ENCODE data around the gene PPHLN1. TPM values are rescaled to one million over a fixed set of nuclear protein-coding genes. Genes with fewer than 3 reads are reported as not detected.
A peak's percentile ranks its signal among the peaks of the same experiment; 100 is the strongest.

PPHLN1 gene
- total and polyA plus RNA-seq, 2 donors (not counting 1 experiment from before 2014, with no cell fraction given), result 47.6 to 91.4 TPM

- Histone ChIP-seq H2AFZ (ENCODE audit: low read length) (no peak overlapping the region), H4K20me1 (ENCODE audit: control insufficient read depth, extremely low read depth, insufficient read depth, low read length) (no peaks in the 10 kb centered on the region), H3K4me3 (replicated peaks in 1 of 4; ENCODE audit: control extremely low read depth in 1 of 4, insufficient read depth in 1 of 4, low read depth in 3 of 4, low read length in 4 of 4) (no peak overlapping the region), H3K27me3 (ENCODE audit: control insufficient read depth, insufficient read depth, low read length) (no peaks in the 10 kb centered on the region), H3K4me1 (ENCODE audit: control insufficient read depth, extremely low read depth, insufficient read depth, low read length) (peaks cover 9% of the 10 kb centered on the region), H3K36me3 (ENCODE audit: control insufficient read depth, insufficient read depth, low read length) (no peaks in the 10 kb centered on the region), H3K4me2 (ENCODE audit: extremely low read depth, insufficient read depth, low read length) (no peak overlapping the region), H3K9me3 (ENCODE audit: control insufficient read depth, insufficient read depth, low read depth, low read length) (no peaks in the 10 kb centered on the region), H3K9ac (ENCODE audit: insufficient read depth, low read length) (no peak overlapping the region), H3K79me2 (ENCODE audit: control insufficient read depth, insufficient read depth, low read length) (peaks cover 8% of the 10 kb centered on the region), H3K27ac (ENCODE audit: insufficient read depth, low read length) (no peak overlapping the region)
- TF ChIP-seq EZH2 (IDR thresholded peaks at IDR 0.05; ENCODE audit: low read length, missing control alignments), result no peak
- TF ChIP-seq, protein P1, sequence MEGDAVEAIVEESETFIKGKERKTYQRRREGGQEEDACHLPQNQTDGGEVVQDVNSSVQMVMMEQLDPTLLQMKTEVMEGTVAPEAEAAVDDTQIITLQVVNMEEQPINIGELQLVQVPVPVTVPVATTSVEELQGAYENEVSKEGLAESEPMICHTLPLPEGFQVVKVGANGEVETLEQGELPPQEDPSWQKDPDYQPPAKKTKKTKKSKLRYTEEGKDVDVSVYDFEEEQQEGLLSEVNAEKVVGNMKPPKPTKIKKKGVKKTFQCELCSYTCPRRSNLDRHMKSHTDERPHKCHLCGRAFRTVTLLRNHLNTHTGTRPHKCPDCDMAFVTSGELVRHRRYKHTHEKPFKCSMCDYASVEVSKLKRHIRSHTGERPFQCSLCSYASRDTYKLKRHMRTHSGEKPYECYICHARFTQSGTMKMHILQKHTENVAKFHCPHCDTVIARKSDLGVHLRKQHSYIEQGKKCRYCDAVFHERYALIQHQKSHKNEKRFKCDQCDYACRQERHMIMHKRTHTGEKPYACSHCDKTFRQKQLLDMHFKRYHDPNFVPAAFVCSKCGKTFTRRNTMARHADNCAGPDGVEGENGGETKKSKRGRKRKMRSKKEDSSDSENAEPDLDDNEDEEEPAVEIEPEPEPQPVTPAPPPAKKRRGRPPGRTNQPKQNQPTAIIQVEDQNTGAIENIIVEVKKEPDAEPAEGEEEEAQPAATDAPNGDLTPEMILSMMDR (conservative IDR thresholded peaks at IDR 0.05 in 1 of 2, IDR thresholded peaks at IDR 0.05 in 1 of 2; ENCODE audit: low read depth in 1 of 2, low read length in 2 of 2), result no peak
- DNase-seq (ENCODE audit: low read depth in 2 of 2), result peak; percentile 65 to 72
These were observed 147.2 kb downstream of the PPHLN1 start for GRCh38 chr12:42473130-42473529.

GRCh38 chr12:42473561-42473960 is 147.6 kb downstream of the PPHLN1 start:
- H3K4me2 ChIP-seq (ENCODE audit: extremely low read depth, insufficient read depth, low read length), result no peak overlapping the region
- TF ChIP-seq EZH2 (IDR thresholded peaks at IDR 0.05; ENCODE audit: low read length, missing control alignments), result no peak
- TF ChIP-seq, protein P1 (conservative IDR thresholded peaks at IDR 0.05 in 1 of 2, IDR thresholded peaks at IDR 0.05 in 1 of 2; ENCODE audit: low read depth in 1 of 2, low read length in 2 of 2), result no peak
- no peaks in the 10 kb centered on the region for H4K20me1 ChIP-seq (ENCODE audit: control insufficient read depth, extremely low read depth, insufficient read depth, low read length)
- no peaks in the 10 kb centered on the region for H3K27me3 ChIP-seq (ENCODE audit: control insufficient read depth, insufficient read depth, low read length)
- H3K4me3 ChIP-seq (replicated peaks in 1 of 4; ENCODE audit: control extremely low read depth in 1 of 4, insufficient read depth in 1 of 4, low read depth in 3 of 4, low read length in 4 of 4), result no peak overlapping the region
- no peaks in the 10 kb centered on the region for H3K9me3 ChIP-seq (ENCODE audit: control insufficient read depth, insufficient read depth, low read depth, low read length)
- H3K79me2 ChIP-seq (ENCODE audit: control insufficient read depth, insufficient read depth, low read length), result peaks cover 8% of the 10 kb centered on the region
- H3K27ac ChIP-seq (ENCODE audit: insufficient read depth, low read length), result no peak overlapping the region
- H3K4me1 ChIP-seq (ENCODE audit: control insufficient read depth, extremely low read depth, insufficient read depth, low read length), result peaks cover 9% of the 10 kb centered on the region
- H3K36me3 ChIP-seq (ENCODE audit: control insufficient read depth, insufficient read depth, low read length), result no peaks in the 10 kb centered on the region
- H2AFZ ChIP-seq (ENCODE audit: low read length), result no peak overlapping the region
- no peak for DNase-seq (ENCODE audit: low read depth in 2 of 2)
- no peak overlapping the region for H3K9ac ChIP-seq (ENCODE audit: insufficient read depth, low read length)

- no peaks in the 10 kb centered on the region for H3K36me3 ChIP-seq (ENCODE audit: control insufficient read depth, insufficient read depth, low read length)
- no peak for TF ChIP-seq EZH2 (IDR thresholded peaks at IDR 0.05; ENCODE audit: low read length, missing control alignments)
- TF ChIP-seq, protein P1 (conservative IDR thresholded peaks at IDR 0.05 in 1 of 2, IDR thresholded peaks at IDR 0.05 in 1 of 2; ENCODE audit: low read depth in 1 of 2, low read length in 2 of 2), result no peak
- no peak overlapping the region for H3K27ac ChIP-seq (ENCODE audit: insufficient read depth, low read length)
- H3K4me1 ChIP-seq (ENCODE audit: control insufficient read depth, extremely low read depth, insufficient read depth, low read length), result peaks cover 9% of the 10 kb centered on the region
- no peak overlapping the region for H2AFZ ChIP-seq (ENCODE audit: low read length)
- no peak overlapping the region for H3K4me2 ChIP-seq (ENCODE audit: extremely low read depth, insufficient read depth, low read length)
- no peak overlapping the region for H3K4me3 ChIP-seq (replicated peaks in 1 of 4; ENCODE audit: control extremely low read depth in 1 of 4, insufficient read depth in 1 of 4, low read depth in 3 of 4, low read length in 4 of 4)
- no peaks in the 10 kb centered on the region for H3K27me3 ChIP-seq (ENCODE audit: control insufficient read depth, insufficient read depth, low read length)
- DNase-seq (ENCODE audit: low read depth in 2 of 2), result peak; percentile 20 to 81
- H3K79me2 ChIP-seq (ENCODE audit: control insufficient read depth, insufficient read depth, low read length), result peaks cover 15% of the 10 kb centered on the region
- no peaks in the 10 kb centered on the region for H4K20me1 ChIP-seq (ENCODE audit: control insufficient read depth, extremely low read depth, insufficient read depth, low read length)
- no peaks in the 10 kb centered on the region for H3K9me3 ChIP-seq (ENCODE audit: control insufficient read depth, insufficient read depth, low read depth, low read length)
- H3K9ac ChIP-seq (ENCODE audit: insufficient read depth, low read length), result no peak overlapping the region
These were observed 148.4 kb downstream of the PPHLN1 start for GRCh38 chr12:42474391-42474790.

Measured in fibroblast of lung (primary cell).